Glomerular visceral epithelial cell (primary cell): Measurements from ENCODE around the gene TECTB.

ENCODE experiments used
- DNase-seq: peaks from one replicate; pipeline ENCODE4 v3.0.0-alpha.2; 2016; ENCODE audit errors: extremely low spot score

The TECTB gene

DNA sequence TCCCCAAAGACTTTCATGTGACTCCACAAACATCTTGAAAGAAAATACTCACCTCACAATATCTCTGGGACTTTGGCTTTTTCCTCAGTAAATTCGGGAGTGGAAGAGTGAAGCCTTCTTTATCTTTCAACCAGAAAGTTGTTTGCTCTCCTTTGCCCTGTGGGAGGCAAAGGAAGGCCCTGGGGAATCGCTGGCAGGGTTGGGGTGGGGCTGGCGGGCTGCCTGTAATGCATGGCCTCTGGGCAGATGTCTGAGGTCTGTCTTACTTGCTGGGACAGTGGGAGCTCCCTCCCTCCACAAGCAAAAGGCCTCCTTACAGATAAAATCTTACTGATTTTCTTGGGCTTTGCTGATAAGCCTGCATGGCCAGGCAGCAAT, 24.9 kb downstream of the TECTB start:
- DNase-seq, result no peak

DNA sequence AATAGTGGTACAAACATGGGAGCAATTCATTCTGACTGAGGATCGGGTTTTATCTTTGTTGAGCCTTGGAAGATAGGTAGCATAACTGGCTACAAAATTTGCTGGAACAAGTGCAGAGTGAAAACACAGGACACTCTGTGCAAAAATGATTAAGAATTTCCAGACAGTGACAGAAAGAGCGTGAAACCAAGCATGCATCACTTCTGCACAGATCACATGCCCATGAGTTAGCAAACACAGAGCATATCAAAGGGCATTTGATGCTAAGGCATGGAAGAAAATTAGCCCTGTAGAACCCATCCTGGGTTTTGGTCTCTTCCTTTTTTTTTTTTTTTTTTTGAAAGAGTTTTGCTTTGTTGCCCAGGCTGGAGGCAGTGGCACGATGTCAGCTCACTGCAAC, 28.3 kb downstream of the TECTB start:
- DNase-seq, result no peak

GRCh38 chr10:112313234-112313633, 30.0 kb downstream of the TECTB start:
- DNase-seq, result no peak

DNA sequence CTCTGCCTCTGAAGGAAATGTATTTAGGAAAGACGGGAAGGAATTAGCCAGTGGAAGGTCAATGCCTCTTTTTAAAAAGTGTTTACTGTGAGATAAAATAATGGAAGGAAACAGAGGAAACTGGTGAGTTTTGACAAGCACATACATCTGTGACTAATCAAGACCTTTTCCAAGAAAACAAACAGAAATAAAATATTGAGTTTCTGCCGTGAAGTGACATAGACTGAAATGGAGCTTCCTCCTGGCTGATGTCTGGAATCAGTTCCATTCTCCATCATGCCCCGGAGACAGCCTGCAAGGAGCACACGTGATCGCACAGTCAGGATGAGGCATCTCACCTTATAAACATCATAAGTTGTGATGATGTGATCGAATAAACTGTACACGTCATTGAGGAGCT, 30.7 kb downstream of the TECTB start:
- no peak for DNase-seq

- DNase-seq, result peak; percentile 68
These were observed 31.7 kb downstream of the TECTB start for GRCh38 chr10:112314822-112315474.

- DNase-seq, result no peak
These were observed 44.5 kb downstream of the TECTB start for GRCh38 chr10:112327678-112328077.

DNA sequence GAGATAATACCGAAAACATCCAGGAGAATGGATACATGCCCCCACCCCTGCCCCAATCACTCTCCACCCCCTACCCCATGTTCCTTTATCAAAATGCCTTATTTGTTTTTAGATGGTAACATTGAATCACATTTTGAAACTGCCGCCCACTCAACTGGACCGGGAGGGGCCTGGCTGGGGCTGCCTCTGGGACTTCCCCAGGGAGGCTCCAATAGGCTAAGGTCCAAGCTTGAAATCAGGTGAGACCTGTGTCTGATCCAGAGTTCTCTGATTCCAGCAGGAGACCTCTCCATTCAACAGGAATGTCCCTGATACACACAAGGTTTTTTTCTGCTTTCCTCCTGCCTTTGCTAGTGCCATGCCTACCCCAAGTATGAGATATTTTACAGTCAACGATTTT, 47.0 kb downstream of the TECTB start:
- DNase-seq, result no peak

DNA sequence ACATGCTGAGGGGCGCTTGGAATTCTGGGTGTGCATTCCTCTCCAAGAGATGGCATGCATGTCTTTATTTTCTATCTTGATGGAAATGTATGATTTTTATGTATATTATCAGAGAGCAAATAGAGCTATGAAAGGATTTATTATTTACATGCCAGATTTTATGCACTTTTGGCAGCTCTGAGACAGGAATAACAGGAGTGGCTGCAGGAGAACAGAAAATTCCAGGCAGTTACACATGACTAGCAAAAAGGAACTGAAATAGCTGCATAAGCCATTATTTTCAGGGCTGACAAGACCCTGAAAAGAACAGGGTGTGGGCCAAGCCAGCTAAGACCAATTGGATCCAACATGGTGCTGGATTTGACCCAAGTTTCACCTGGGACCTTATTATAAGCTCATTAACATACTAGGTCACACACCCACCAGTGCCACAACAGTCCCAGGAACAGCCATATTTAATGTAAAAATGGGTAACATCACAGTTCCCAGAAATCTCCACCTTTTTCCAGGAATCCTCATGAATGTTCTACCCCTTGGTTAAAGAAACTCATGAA, 47.5 kb downstream of the TECTB start:
- no peak for DNase-seq

- DNase-seq, result no peak
These were observed 48.8 kb downstream of the TECTB start for GRCh38 chr10:112332022-112332421.

DNA sequence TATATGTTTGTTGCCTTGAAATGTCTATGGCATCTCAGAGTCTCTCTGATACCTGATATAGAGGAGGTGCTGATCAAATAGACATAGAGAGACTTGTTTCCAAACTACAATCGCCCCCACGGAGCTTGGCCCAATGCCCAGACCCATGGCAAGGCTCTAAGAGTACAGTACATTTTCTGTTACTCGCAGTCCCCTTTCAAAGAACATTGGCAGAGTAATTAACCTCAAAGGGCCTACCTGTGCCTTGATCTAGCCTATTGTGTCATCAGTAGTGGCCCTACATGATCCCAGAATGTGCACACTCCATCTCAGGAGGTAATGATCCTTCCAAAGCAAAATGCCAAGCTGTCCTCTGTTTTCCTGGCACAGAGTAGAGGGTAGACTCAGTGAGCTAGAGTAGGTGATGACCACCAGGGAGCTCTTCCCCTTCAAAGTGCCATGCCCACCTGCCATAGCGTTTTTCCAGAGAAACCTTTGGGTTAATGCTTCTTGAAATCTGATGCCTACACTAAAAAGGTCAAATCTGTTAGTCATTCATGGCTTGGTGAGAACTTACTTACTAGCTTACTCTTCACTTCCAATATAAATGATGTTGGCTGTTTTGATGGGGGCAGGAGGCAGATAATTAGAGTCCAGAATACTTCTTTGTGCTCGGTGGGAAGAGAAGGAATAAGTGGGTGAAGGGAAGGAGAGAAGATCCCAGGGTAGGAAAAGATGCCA, 49.5 kb downstream of the TECTB start:
- DNase-seq, result no peak

GRCh38 chr10:112333452-112333851, 50.3 kb downstream of the TECTB start:
- no peak for DNase-seq

DNA sequence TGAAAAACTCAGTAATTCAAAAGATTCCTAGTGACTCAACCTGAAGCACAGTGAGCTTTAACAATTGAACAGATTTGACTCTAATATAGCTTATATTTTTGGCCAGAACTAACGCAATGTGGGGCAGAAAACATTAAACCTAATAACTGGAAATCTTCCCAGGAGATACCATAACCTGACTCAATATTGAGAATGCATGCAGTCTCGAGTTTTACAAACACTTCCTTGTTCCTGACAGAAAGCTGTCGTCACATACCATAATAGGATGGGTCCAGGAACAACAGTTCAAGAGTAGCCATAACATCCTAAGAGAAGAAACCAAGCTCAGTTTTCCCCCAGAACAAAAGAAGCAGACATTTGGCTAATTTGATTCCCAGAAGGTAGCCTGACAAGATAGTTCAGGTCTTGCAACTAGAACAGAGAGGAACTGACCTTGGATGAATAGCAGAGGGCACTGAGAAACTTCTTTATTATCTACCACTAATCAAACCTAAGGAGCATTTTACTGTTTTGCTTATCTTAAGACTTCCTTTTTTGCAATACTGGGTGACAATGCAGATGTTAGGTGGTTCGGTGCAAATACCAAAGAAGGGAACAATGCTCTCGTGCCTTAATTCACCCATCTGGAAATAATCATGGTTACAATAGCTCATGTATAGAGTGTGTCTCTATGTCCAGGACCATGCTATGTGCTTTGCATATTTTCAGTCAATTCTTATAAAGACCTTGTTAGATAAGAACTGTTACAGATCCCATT, 52.1 kb downstream of the TECTB start:
- DNase-seq, result no peak

GRCh38 chr10:112335868-112336265, 52.7 kb downstream of the TECTB start:
- DNase-seq, result no peak

DNA sequence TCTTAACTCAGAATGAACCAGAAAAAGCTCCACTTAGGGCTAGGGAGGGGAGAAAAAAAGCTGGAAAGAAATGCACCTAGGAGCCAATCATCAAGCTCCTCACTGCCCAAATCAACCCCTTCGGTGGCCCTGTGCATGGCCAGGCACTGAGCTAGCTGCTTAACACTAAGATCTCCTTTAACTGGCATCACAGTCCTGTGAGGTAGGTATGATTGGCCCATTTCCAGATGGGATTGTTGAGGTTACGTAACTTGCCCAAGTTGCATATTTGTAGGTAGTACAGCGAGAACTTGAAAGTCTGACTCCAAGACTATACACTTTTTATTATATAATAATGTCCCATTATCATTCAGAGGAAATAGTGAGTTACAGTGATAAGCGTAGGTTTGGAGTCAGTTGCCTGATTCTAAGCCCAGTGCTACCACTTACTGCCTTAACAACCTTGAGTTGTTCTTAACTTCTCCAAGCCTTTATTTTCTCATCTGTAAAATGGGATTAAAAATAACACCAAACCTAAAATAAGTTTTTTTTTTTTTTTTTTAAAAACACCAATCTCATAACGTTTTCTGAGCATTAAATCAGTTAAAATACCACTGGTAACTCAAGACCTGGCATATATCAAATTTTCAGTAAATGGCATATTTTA, 53.5 kb downstream of the TECTB start:
- no peak for DNase-seq

- no peak for DNase-seq
These were observed 55.8 kb downstream of the TECTB start for GRCh38 chr10:112338957-112339356.

DNA sequence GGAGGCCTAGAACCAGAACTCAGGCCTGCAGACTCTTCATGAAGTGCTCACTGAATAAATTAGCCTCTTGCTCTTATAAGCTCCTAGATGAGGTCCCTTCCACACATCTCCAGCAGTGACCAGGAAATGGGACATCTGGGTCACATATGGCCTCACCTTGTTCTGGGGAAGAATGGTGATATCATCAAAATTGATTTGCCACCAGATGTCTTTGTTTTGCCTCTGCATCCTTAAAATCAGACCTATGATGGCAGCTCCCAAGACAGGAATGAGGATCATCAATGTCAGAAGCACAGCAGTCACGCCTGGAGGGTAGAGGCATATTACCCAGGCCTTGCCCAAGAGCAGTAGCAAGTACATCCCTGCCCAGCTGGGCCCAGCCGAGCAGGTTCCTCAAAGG, 57.4 kb downstream of the TECTB start:
- DNase-seq, result no peak

DNA sequence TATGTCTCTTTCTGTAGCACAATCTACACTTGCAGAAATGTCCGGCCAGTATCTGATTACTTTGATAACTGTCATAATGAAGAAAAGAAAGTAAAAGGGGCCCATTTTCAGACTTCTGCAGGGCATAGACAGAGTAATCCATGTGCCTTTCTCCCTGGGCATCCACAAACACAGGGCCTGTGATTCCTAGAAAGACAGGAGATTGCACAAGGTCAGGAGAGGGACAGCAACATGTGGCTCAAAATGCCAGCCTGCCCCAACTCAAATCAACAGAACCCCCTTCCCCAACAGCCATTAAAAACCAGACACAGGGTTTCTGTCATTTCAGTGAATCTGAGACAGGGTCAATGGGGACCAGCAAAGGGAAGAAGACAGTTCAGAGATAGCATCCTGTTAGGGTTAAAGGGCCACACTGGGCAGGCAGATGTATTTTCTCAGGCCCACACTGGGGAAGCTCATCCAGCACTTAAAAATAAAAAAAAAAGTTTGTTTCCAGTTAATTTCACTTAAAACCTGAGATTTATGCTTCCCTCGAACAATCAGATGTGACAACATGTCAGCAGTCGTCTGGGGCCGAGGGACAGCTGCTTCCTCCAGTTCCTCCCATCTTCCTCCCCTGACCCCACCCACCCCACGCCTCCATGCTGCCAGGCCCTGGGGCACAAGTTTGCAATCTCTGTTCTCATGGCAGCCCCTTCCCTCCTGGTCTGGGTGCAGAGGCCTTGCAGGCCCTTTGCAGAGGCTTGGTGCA, 60.0 kb downstream of the TECTB start:
- DNase-seq, result no peak

- DNase-seq, result no peak
These were observed 61.1 kb downstream of the TECTB start for GRCh38 chr10:112344261-112344660.

- no peak for DNase-seq
These were observed 62.0 kb downstream of the TECTB start for GRCh38 chr10:112345202-112345601.

- no peak for DNase-seq
These were observed 62.5 kb downstream of the TECTB start for GRCh38 chr10:112345743-112346142.

DNA sequence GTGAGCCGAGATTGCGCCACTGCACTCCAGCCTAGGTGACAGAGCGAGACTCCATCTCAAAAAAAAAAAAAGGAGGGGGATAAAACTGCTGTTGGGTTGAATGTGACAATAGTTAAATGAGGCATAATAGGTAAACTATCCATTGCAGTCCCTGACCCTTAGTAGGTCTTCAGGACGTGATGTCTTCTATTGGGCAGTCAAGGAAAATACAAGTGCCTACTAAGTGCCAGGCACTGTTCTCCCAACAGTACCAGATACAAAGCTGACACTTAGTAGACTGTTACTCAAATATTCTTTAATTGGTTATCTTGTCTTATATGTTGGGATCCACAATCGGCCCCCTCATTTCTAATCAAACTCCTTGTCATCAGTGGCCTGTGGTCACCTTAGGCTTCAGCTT, 63.6 kb downstream of the TECTB start:
- no peak for DNase-seq
